Measurements from ENCODE around the gene FBLN7.

Gene FBLN7

DNA sequence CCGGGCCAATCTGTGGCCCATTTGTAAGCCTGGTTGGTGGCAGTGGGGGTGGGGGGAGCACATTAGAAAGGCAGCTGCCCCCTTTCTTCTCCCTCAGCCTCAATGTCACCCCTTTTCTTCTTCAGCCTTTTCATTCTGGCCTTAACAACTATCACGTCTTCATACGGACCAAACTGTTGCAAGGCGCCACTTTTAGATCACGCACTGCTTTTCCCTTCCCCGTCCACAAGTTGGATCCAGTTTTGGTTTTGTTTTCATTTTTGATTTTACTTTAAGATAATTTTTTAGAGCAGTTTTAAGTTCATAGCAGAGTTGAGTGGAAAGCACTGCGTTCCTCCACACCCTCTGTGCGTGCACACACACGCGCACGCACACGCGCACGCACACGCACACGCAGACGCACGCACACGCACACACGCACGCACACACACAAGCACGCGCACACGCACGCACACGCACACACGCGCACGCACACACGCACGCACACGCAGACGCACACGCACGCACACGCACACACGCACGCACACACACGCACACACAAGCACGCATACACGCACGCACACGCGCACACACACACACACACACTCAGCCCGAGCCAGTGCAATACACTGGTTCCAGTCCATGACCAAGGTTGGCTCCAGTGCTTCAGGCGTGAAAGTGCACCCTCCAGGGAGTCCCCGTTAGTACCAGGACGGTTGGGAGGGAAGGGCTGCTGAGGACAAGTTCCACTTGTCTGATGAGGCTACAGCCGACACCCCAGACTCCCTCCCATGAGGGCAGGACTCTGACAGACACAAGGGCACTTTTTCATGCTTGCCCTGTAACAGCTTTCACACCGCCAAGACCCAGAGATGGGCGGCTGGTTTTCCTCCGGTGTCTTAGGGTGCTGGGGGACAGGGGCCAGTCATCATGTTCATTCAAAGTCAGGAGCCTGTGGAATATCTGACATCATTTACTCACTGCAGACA, 22.4 kb downstream of the FBLN7 start:
- Mint-ChIP-seq H3K4me3 (no peak overlapping the region), H3K36me3 (ENCODE audit: low read depth) (no peaks in the 10 kb centered on the region), H3K9me3 (no peaks in the 10 kb centered on the region), H3K27me3 (no peaks in the 10 kb centered on the region), H3K4me1 (ENCODE audit: low read depth) (peaks cover 24% of the 10 kb centered on the region), H3K27ac (no peak overlapping the region)

GRCh38 chr2:112161431-112162145, 23.4 kb downstream of the FBLN7 start:
- Mint-ChIP-seq H3K36me3 (ENCODE audit: low read depth) (no peaks in the 10 kb centered on the region), H3K4me1 (ENCODE audit: low read depth) (peaks cover 14% of the 10 kb centered on the region), H3K27me3 (no peaks in the 10 kb centered on the region), H3K27ac (no peak overlapping the region), H3K4me3 (no peak overlapping the region), H3K9me3 (no peaks in the 10 kb centered on the region)

GRCh38 chr2:112162341-112162740, 24.2 kb downstream of the FBLN7 start:
- Mint-ChIP-seq H3K4me3 (no peak overlapping the region), H3K4me1 (ENCODE audit: low read depth) (peaks cover 15% of the 10 kb centered on the region), H3K27ac (no peak overlapping the region), H3K9me3 (no peaks in the 10 kb centered on the region), H3K27me3 (no peaks in the 10 kb centered on the region), H3K36me3 (ENCODE audit: low read depth) (no peaks in the 10 kb centered on the region)

DNA sequence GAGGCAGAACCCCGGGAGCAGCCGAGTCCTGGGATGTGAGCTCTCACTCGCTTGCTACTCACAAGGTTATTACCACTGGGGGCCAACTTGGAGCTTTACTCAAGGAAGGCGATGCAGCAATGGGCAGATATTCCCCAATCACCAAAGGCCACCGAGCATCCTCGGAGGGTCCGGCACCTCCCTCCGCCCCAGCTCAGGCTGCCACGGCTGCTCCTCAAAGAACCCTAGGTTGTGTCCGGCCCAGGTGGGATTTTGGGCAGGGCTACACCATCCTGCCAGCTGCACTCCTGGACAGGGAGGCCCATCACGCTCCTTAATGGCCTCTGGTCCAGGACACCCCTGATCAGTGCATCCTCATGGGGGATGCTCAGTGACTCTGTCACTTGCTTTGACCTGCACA, 24.8 kb downstream of the FBLN7 start:
- no peaks in the 10 kb centered on the region for H3K27me3 Mint-ChIP-seq
- peaks cover 10% of the 10 kb centered on the region for H3K4me1 Mint-ChIP-seq (ENCODE audit: low read depth)
- H3K9me3 Mint-ChIP-seq: no peaks in the 10 kb centered on the region
- no peaks in the 10 kb centered on the region for H3K36me3 Mint-ChIP-seq (ENCODE audit: low read depth)
- H3K27ac Mint-ChIP-seq: no peak overlapping the region
- H3K4me3 Mint-ChIP-seq: no peak overlapping the region

DNA sequence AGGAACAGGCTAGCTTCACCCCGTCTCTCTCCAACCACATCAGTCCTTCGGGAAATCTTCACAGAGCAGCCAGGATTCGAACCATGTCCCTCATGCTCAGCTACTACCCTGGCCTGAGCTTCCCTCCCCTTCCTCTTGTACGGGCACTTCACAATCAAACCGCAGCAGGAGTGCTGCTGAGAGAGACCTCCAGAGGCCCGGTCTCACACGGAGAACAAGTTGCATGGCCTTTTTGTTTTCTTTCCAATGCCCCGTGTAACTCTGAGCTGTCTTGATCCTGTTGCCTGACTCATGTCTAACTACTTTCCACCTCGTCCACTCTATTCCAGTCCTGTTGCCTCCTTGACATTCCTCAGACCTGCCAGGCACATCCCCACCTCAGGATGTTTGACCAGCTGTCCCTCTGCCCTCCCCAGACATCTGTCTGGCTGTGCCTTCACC, 25.4 kb downstream of the FBLN7 start:
- Mint-ChIP-seq H3K9me3 (no peaks in the 10 kb centered on the region), H3K27me3 (no peaks in the 10 kb centered on the region), H3K4me1 (ENCODE audit: low read depth) (peaks cover 10% of the 10 kb centered on the region), H3K36me3 (ENCODE audit: low read depth) (no peaks in the 10 kb centered on the region), H3K27ac (no peak overlapping the region), H3K4me3 (no peak overlapping the region)

DNA sequence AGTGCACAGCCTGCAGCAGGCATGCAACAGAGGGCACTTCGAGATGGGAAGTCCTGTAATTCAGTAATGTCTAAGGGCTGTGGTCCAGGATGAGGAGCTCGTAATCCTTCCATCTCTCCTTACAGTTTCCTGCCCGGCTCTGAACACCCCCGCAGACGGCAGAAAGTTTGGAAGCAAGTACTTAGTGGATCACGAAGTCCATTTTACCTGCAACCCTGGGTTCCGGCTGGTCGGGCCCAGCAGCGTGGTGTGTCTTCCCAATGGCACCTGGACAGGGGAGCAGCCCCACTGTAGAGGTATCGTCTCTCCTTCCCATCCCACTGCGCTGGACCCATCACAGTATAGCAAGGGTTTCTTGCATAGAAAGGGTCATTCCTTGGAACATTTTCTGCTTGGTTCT, 26.7 kb downstream of the FBLN7 start:
- H3K36me3 Mint-ChIP-seq (ENCODE audit: low read depth): no peaks in the 10 kb centered on the region
- no peak overlapping the region for H3K27ac Mint-ChIP-seq

DNA sequence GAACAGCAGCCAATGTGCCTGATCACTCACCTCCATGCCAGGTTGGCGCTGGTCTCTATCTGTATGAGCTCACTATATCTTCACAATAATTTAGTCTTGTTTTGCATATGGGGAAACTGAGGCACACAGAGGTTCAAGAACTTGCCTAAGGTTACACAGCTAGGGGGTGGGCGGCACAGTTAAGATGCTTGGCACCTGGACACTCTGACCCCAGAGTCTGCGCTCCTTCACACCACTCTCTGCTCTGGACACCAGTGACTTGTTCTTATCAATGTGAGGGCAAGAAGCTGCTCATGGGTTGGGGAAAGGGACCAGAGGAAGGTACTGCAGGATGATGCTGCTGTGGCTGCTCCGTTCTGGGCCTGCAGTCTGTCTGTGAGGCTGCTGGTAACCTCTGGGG, 27.1 kb downstream of the FBLN7 start:
- Mint-ChIP-seq H3K9me3 (no peaks in the 10 kb centered on the region), H3K4me1 (ENCODE audit: low read depth) (peaks cover 9% of the 10 kb centered on the region), H3K4me3 (no peak overlapping the region), H3K27me3 (no peaks in the 10 kb centered on the region), H3K36me3 (ENCODE audit: low read depth) (no peaks in the 10 kb centered on the region), H3K27ac (no peak overlapping the region)

More for the DNA sequence above, 26.7 kb downstream of the FBLN7 start:
- Mint-ChIP-seq H3K4me3 (no peak overlapping the region), H3K4me1 (ENCODE audit: low read depth) (peaks cover 10% of the 10 kb centered on the region), H3K27me3 (no peaks in the 10 kb centered on the region), H3K9me3 (no peaks in the 10 kb centered on the region)

DNA sequence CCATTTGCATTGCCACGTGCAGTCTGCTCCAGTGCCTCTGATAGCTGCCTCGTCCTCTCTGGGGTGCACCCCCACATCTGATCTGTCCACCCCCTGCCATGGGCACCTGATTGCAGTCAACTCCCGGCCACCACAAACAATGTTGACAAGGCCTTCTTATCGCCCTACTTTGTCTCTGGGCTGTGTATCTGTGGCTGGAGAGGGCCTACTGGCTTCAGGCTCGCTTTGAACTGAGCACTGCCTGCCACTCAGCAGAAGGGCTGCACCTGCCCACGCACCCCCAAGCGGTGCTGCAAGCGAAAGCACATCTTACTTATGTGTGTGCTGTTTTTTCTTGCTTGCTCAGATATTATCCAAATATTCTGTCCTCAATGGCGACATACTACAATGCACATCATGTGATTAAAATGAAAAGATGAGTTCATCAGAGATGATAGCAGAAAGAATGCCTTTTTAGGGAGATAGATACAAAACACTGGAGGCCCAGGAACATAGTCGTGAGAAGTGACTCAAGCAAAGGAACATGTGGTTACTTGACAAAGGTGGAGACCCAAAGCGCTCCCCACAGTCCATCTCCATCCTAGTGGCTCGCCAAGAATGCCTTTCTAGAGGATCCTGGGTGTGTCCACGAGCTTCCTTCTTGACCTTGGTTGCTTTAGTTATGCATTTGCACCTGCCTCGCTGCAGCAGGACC, 28.8 kb downstream of the FBLN7 start:
- Mint-ChIP-seq H3K27me3 (no peaks in the 10 kb centered on the region), H3K36me3 (ENCODE audit: low read depth) (no peaks in the 10 kb centered on the region), H3K4me1 (ENCODE audit: low read depth) (peaks cover 6% of the 10 kb centered on the region), H3K27ac (no peak overlapping the region), H3K4me3 (no peak overlapping the region), H3K9me3 (no peaks in the 10 kb centered on the region)

- H3K27me3 Mint-ChIP-seq: no peaks in the 10 kb centered on the region
- no peak overlapping the region for H3K27ac Mint-ChIP-seq
- no peaks in the 10 kb centered on the region for H3K36me3 Mint-ChIP-seq (ENCODE audit: low read depth)
- no peak overlapping the region for H3K4me3 Mint-ChIP-seq
- H3K4me1 Mint-ChIP-seq (ENCODE audit: low read depth): peaks cover 6% of the 10 kb centered on the region
- H3K9me3 Mint-ChIP-seq: no peaks in the 10 kb centered on the region
Measured at GRCh38 chr2:112168422-112169124, 30.4 kb downstream of the FBLN7 start.

- H3K27ac Mint-ChIP-seq: no peak overlapping the region
Measured at GRCh38 chr2:112170495-112170894, 32.3 kb downstream of the FBLN7 start.

DNA sequence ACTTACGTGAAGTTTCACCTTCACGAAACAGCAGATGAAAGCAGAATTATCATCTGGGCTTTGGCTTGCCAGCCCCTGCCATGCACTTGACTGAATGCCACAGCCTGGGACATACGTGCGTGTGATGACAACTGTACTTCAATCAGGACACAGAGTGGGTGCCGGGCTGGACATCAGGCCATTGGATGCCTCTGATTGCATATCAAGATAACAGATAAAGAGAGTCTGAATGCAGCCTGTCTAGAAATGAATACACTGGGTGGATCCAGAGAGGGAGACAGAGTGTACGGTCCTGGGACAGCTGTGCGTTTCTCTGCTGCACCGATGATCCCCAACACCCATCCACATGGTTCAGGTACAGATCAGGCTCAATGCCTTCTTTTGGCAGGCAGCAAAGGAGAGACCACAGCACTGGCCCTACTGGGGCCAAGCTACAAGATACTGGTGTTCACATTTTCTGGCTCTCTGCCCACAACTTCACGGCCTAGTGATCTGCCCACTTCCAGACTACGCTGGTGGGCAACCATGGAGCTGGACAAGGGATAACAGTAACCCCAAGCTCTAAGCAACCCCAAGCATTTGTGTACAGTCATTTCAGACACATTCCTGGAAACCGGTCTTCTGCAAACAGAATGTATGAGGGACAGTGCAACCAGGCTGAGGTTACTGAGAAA, 35.6 kb downstream of the FBLN7 start:
- no peaks in the 10 kb centered on the region for H3K36me3 Mint-ChIP-seq (ENCODE audit: low read depth)
- H3K4me1 Mint-ChIP-seq (ENCODE audit: low read depth): no peaks in the 10 kb centered on the region
- no peak overlapping the region for H3K27ac Mint-ChIP-seq
- H3K4me3 Mint-ChIP-seq: no peak overlapping the region
- no peaks in the 10 kb centered on the region for H3K9me3 Mint-ChIP-seq
- peaks cover 3% of the 10 kb centered on the region for H3K27me3 Mint-ChIP-seq

More at GRCh38 chr2:112170495-112170894, 32.3 kb downstream of the FBLN7 start:
- H3K27me3 Mint-ChIP-seq: no peaks in the 10 kb centered on the region
- H3K9me3 Mint-ChIP-seq: no peaks in the 10 kb centered on the region
- no peaks in the 10 kb centered on the region for H3K36me3 Mint-ChIP-seq (ENCODE audit: low read depth)
- H3K4me3 Mint-ChIP-seq: no peak overlapping the region
- H3K4me1 Mint-ChIP-seq (ENCODE audit: low read depth): peaks cover 6% of the 10 kb centered on the region

- Mint-ChIP-seq H3K4me1 (ENCODE audit: low read depth) (no peaks in the 10 kb centered on the region), H3K27ac (no peak overlapping the region), H3K4me3 (no peak overlapping the region), H3K27me3 (peaks cover 7% of the 10 kb centered on the region), H3K9me3 (no peaks in the 10 kb centered on the region), H3K36me3 (ENCODE audit: low read depth) (no peaks in the 10 kb centered on the region)
Measured at GRCh38 chr2:112174383-112174782, 36.2 kb downstream of the FBLN7 start.

- Mint-ChIP-seq H3K4me3 (no peak overlapping the region), H3K27me3 (peaks cover 7% of the 10 kb centered on the region), H3K9me3 (no peaks in the 10 kb centered on the region), H3K4me1 (ENCODE audit: low read depth) (no peaks in the 10 kb centered on the region), H3K36me3 (ENCODE audit: low read depth) (no peaks in the 10 kb centered on the region), H3K27ac (no peak overlapping the region)
Measured at GRCh38 chr2:112175333-112175732, 37.1 kb downstream of the FBLN7 start.

DNA sequence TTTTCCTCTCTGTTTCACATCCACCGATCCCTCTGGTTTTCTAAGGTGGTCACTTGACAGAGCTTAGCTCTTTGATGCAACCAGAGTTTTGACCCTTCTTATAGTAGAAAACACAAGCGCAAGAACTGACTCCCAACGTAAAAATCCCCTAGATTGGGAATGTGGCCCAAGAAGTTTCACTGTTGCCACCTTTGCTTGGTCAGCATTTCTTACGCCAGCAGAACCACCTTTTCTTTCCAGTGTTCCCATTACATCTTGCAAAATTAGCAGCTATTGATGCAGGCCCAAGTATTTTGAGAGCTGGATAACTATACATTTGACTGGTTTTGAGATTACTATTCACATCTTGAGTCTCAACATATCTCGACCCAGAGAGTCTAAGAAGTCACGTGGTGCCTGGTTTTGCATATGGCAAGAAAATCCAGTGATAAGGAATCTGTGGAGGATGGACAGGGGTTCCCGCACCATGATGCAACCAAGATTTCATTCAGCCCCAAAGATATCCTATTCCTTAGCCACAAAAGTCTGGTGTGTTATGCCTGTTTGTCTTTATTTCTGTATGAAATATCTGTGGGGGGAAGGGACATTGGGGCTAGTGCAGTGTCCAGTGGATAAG, 37.9 kb downstream of the FBLN7 start:
- Mint-ChIP-seq H3K4me1 (ENCODE audit: low read depth) (no peaks in the 10 kb centered on the region), H3K36me3 (ENCODE audit: low read depth) (no peaks in the 10 kb centered on the region)

More for the DNA sequence above, 37.9 kb downstream of the FBLN7 start:
- Mint-ChIP-seq H3K9me3 (no peaks in the 10 kb centered on the region), H3K27me3 (peaks cover 10% of the 10 kb centered on the region), H3K4me3 (no peak overlapping the region), H3K27ac (no peak overlapping the region)
